ENCODE measurements around the gene EEF2KMT.

- no peak for TF ChIP-seq CTCF (IDR thresholded peaks at IDR 0.05; ENCODE audit: low read depth, low read length, missing input control)
- TF ChIP-seq REST (IDR thresholded peaks at IDR 0.05), result no peak
- TF ChIP-seq TAF1 (conservative IDR thresholded peaks at IDR 0.05), result peak; percentile 90
- no peak for TF ChIP-seq RAD21 (IDR thresholded peaks at IDR 0.05)
- no peak for TF ChIP-seq GABPA (IDR thresholded peaks at IDR 0.05 in 1 of 2, conservative IDR thresholded peaks at IDR 0.05 in 1 of 2)
- TF ChIP-seq FOXA2 (IDR thresholded peaks at IDR 0.05), result no peak
- no peak for TF ChIP-seq FOXA1 (IDR thresholded peaks at IDR 0.05)
- no peak for TF ChIP-seq ZBTB33 (IDR thresholded peaks at IDR 0.05)
- peak in 1 of 2 donors; percentile 35 for TF ChIP-seq RXRA (IDR thresholded peaks at IDR 0.05)
- peak; percentile 99 for TF ChIP-seq YY1 (IDR thresholded peaks at IDR 0.05)
- TF ChIP-seq MAX (IDR thresholded peaks at IDR 0.05), result no peak
- no peak for TF ChIP-seq JUND (IDR thresholded peaks at IDR 0.05)
- peak; percentile 72 for TF ChIP-seq ATF3 (IDR thresholded peaks at IDR 0.05)
- TF ChIP-seq EGR1 (IDR thresholded peaks at IDR 0.05; ENCODE audit: low read depth in 2 of 2), result no peak
These were observed 25.8 kb downstream of the EEF2KMT start, which contains the start of gene ALG1 for GRCh38 chr16:5071681-5072333.
